H1 (cell line): Measurements from ENCODE around the gene LY6G5C. TPM values are rescaled to one million over a fixed set of nuclear protein-coding genes. Genes with fewer than 3 reads are reported as not detected.

Experiments used
- CTCF ChIA-PET: fragments of 300-600 bp; sonication (Branson Sonifier 250); formaldehyde crosslinking; loops from one replicate; lab custom pipeline; 2021; ENCODE audit not compliant: partially characterized antibody; lab: Charles Lee
- POLR2A ChIA-PET: fragments of 300-600 bp; sonication (Branson Sonifier 250); formaldehyde crosslinking; loops from one replicate; lab custom pipeline; 2021; ENCODE audit warnings: inconsistent platforms; ENCODE audit not compliant: partially characterized antibody; lab: Charles Lee
- DNase-seq, 2 experiments: peaks; one replicate each; pipeline versions ENCODE4 v3.0.0 to v3.0.0-alpha.2; 2010 to 2022; ENCODE audit warnings: low spot score in 2 of 2, low read depth in 1 of 2, mixed read lengths in 1 of 2
- FAIRE-seq: peaks from 2 replicates; lab custom pipeline; 2011; peaks lifted over from hg19 to GRCh38; lab: Jason Lieb, UNC
- H2AFZ ChIP-seq: 2 replicates; pipeline ENCODE4 v1.8.1; 2012; ENCODE audit warnings: low read length, inconsistent platforms
- H2AK5ac ChIP-seq: 2 replicates; pipeline ENCODE4 v1.6.1; 2013; ENCODE audit warnings: low read depth, low read length
- H2BK120ac ChIP-seq: replicated peaks from 2 replicates; pipeline ENCODE3; 2013; ENCODE audit warnings: low read depth, low read length, inconsistent platforms
- H2BK12ac ChIP-seq: 2 replicates; pipeline ENCODE4 v1.6.1; 2013; ENCODE audit warnings: low read depth, low read length
- H2BK15ac ChIP-seq: 2 replicates; pipeline ENCODE4 v1.6.1; 2013; ENCODE audit warnings: low read length
- H2BK20ac ChIP-seq: 2 replicates; pipeline ENCODE4 v1.6.1; 2013; ENCODE audit warnings: low read length
- H2BK5ac ChIP-seq: 2 replicates; pipeline ENCODE4 v1.6.1; 2013; ENCODE audit warnings: low read depth, low read length
- H3K14ac ChIP-seq: 2 replicates; pipeline ENCODE4 v1.6.1; 2013; ENCODE audit warnings: inconsistent platforms; ENCODE audit not compliant: insufficient read length
- H3K18ac ChIP-seq: 2 replicates; pipeline ENCODE4 v1.6.1; 2013; ENCODE audit warnings: low read length; ENCODE audit errors: extremely low read depth
- H3K23ac ChIP-seq: 2 replicates; pipeline ENCODE4 v1.6.1; 2013; ENCODE audit warnings: inconsistent platforms; ENCODE audit not compliant: insufficient read length
- H3K23me2 ChIP-seq: 2 replicates; pipeline ENCODE4 v1.6.1; 2013; ENCODE audit warnings: low read depth, low read length
- H3K27ac ChIP-seq: 2 replicates; pipeline ENCODE4 v1.6.1; 2011; ENCODE audit warnings: low read depth, low read length, inconsistent platforms
- H3K27me3 ChIP-seq, 4 experiments: replicated peaks in 1 of 4; 1 replicate in 1 of 4; 2 replicates in 3 of 4; pipeline versions ENCODE4 v1.6.1 to v1.8.1; 2011 to 2013; ENCODE audit warnings: low read length in 3 of 4, mild to moderate bottlenecking in 3 of 4, inconsistent platforms in 2 of 4, mixed read lengths in 2 of 4, moderate library complexity in 1 of 4; ENCODE audit not compliant: control insufficient read depth in 3 of 4, insufficient read depth in 3 of 4; ENCODE audit errors: extremely low read depth in 1 of 4
- H3K36me3 ChIP-seq, 4 experiments: 2 replicates each; pipeline versions ENCODE4 v1.6.1 to v1.8.1; 2011 to 2013; ENCODE audit warnings: mild to moderate bottlenecking in 4 of 4, low read length in 3 of 4, moderate library complexity in 2 of 4, control low read depth in 1 of 4, inconsistent platforms in 1 of 4; ENCODE audit not compliant: insufficient read depth in 4 of 4, control insufficient read depth in 2 of 4
- H3K4ac ChIP-seq: replicated peaks from 2 replicates; pipeline ENCODE3; 2013; ENCODE audit warnings: low read length, low read depth, mixed read lengths, inconsistent platforms; ENCODE audit not compliant: insufficient read length
- H3K4me1 ChIP-seq, 4 experiments: replicated peaks in 1 of 4; 1 replicate in 1 of 4; 2 replicates in 3 of 4; pipeline versions ENCODE4 v1.6.1 to v1.8.1; 2011 to 2013; ENCODE audit warnings: low read length in 3 of 4, inconsistent platforms in 2 of 4, mixed read lengths in 1 of 4; ENCODE audit not compliant: insufficient read depth in 4 of 4, control insufficient read depth in 3 of 4
- H3K4me2 ChIP-seq, 2 experiments: 2 replicates each; pipeline versions ENCODE4 v1.6.1 to v1.8.1; 2011 to 2013; ENCODE audit warnings: low read depth in 2 of 2, low read length in 2 of 2, control low read depth in 1 of 2, inconsistent platforms in 1 of 2, mild to moderate bottlenecking in 1 of 2; ENCODE audit not compliant: insufficient read depth in 1 of 2
- H3K4me3 ChIP-seq, 4 experiments: fragments of 200-600, 300-600 bp in 1 of 4; sonication (generic), shearing (Covaris generic), sonication (Bioruptor Twin) in 1 of 4; 2 replicates each; pipeline versions ENCODE4 v1.5.1 to v1.8.1; 2011 to 2016; ENCODE audit warnings: low read length in 4 of 4, low read depth in 3 of 4, control low read depth in 2 of 4, inconsistent platforms in 2 of 4, mild to moderate bottlenecking in 2 of 4, mixed read lengths in 1 of 4, moderate library complexity in 1 of 4; ENCODE audit not compliant: insufficient read depth in 2 of 4; ENCODE audit errors: extremely low read depth in 1 of 4
- H3K56ac ChIP-seq: replicated peaks from 2 replicates; pipeline ENCODE3; 2013; ENCODE audit warnings: low read depth, mild to moderate bottlenecking, mixed read lengths, low read length, inconsistent platforms; ENCODE audit not compliant: insufficient read length
- H3K79me1 ChIP-seq: 2 replicates; pipeline ENCODE4 v1.6.1; 2013; ENCODE audit warnings: low read depth, low read length, control low read depth
- H3K79me2 ChIP-seq, 2 experiments: 2 replicates each; pipeline versions ENCODE4 v1.6.1 to v1.8.1; 2012 to 2013; ENCODE audit warnings: low read length in 2 of 2, mild to moderate bottlenecking in 2 of 2, inconsistent platforms in 1 of 2; ENCODE audit not compliant: insufficient read depth in 2 of 2, control insufficient read depth in 1 of 2
- H3K9ac ChIP-seq, 4 experiments: replicated peaks in 1 of 4; 1 replicate in 1 of 4; 2 replicates in 3 of 4; pipeline versions ENCODE4 v1.6.1 to v1.8.1; 2011 to 2013; ENCODE audit warnings: low read depth in 3 of 4, low read length in 3 of 4, control low read depth in 2 of 4, mild to moderate bottlenecking in 2 of 4, moderate library complexity in 2 of 4, inconsistent platforms in 1 of 4; ENCODE audit errors: extremely low read depth in 1 of 4
- H3K9me3 ChIP-seq, 2 experiments: 2 replicates each; pipeline versions ENCODE4 v1.6.1 to v1.8.1; 2012 to 2013; ENCODE audit warnings: mild to moderate bottlenecking in 2 of 2, moderate library complexity in 2 of 2, control low read depth in 1 of 2, inconsistent platforms in 1 of 2, low read depth in 1 of 2, low read length in 1 of 2, mixed read lengths in 1 of 2; ENCODE audit not compliant: insufficient read depth in 2 of 2
- H4K20me1 ChIP-seq, 2 experiments: replicated peaks in 1 of 2; 2 replicates each; pipeline versions ENCODE3 to v1.8.1; 2011 to 2013; ENCODE audit warnings: inconsistent platforms in 2 of 2, low read length in 2 of 2, mild to moderate bottlenecking in 1 of 2; ENCODE audit not compliant: insufficient read depth in 2 of 2, control insufficient read depth in 1 of 2
- H4K5ac ChIP-seq: 2 replicates; pipeline ENCODE4 v1.6.1; 2013; ENCODE audit warnings: low read length, low read depth, mixed read lengths, inconsistent platforms; ENCODE audit not compliant: insufficient read length
- H4K8ac ChIP-seq: 2 replicates; pipeline ENCODE4 v1.8.0; 2013; ENCODE audit warnings: mild to moderate bottlenecking, moderate library complexity, low read length, inconsistent platforms; ENCODE audit not compliant: insufficient read depth; ENCODE audit errors: extremely low read depth
- H4K91ac ChIP-seq: replicated peaks from 2 replicates; pipeline ENCODE3; 2013; ENCODE audit warnings: low read length, mixed read lengths, inconsistent platforms; ENCODE audit not compliant: insufficient read length
- CREB1 ChIP-seq: IDR thresholded peaks from 2 replicates; pipeline ENCODE4 v1.6.1; 2012; ENCODE audit warnings: inconsistent platforms
- E2F6 ChIP-seq: IDR thresholded peaks from 2 replicates; pipeline ENCODE4 v1.6.1; 2012; ENCODE audit warnings: inconsistent platforms
- EZH2 ChIP-seq: fragments of 200-600 bp; sonication (generic); IDR thresholded peaks from 2 replicates; pipeline ENCODE4 v1.7.1; 2012; ENCODE audit warnings: low read depth, mild to moderate bottlenecking, moderate library complexity, low read length, inconsistent platforms; ENCODE audit not compliant: severe bottlenecking
- FOSL1 ChIP-seq: IDR thresholded peaks from 2 replicates; pipeline ENCODE4 v1.6.1; 2011; ENCODE audit warnings: mild to moderate bottlenecking, low read depth, low read length, moderate library complexity; ENCODE audit not compliant: insufficient read depth
- JUN ChIP-seq: IDR thresholded peaks from 2 replicates; pipeline ENCODE4 v1.6.1; 2011; ENCODE audit warnings: low read depth, mild to moderate bottlenecking, improper control_type of control experiment, low read length
- MAFK ChIP-seq: IDR thresholded peaks from 2 replicates; pipeline ENCODE4 v1.6.1; 2012; ENCODE audit warnings: low read depth, mild to moderate bottlenecking, improper control_type of control experiment, low read length
- NRF1 ChIP-seq: IDR thresholded peaks from 2 replicates; pipeline ENCODE4 v1.6.1; 2011; ENCODE audit warnings: mild to moderate bottlenecking, low read depth, low read length, improper control_type of control experiment
- RXRA ChIP-seq: IDR thresholded peaks from 2 replicates; pipeline ENCODE4 v1.6.1; 2011; ENCODE audit warnings: low read depth, mild to moderate bottlenecking, low read length, moderate library complexity; ENCODE audit not compliant: insufficient read depth
- SAP30 ChIP-seq: fragments of 300-600 bp; sonication (generic); IDR thresholded peaks from 2 replicates; pipeline ENCODE4 v1.7.1; 2012; ENCODE audit warnings: low read length, moderate library complexity, mild to moderate bottlenecking, inconsistent platforms; ENCODE audit not compliant: insufficient read depth, insufficient replicate concordance
- SIX5 ChIP-seq: IDR thresholded peaks from 2 replicates; pipeline ENCODE4 v1.6.1; 2011; ENCODE audit warnings: mild to moderate bottlenecking, low read depth, low read length
- SP4 ChIP-seq: IDR thresholded peaks from 2 replicates; pipeline ENCODE4 v1.6.1; 2012; ENCODE audit warnings: low read length, inconsistent platforms
- SRF ChIP-seq: IDR thresholded peaks from 2 replicates; pipeline ENCODE4 v1.6.1; 2011; ENCODE audit warnings: mild to moderate bottlenecking, low read depth, low read length, moderate library complexity
- WGBS, 2 experiments: shearing (Covaris generic) in 1 of 2; methylation state at CpG; one replicate each; pipeline versions ENCODE4 v1.1.6 to v1.1.7; 2013 to 2015; ENCODE audit warnings: low lambda C conversion rate in 2 of 2, mixed read lengths in 2 of 2, inconsistent platforms in 1 of 2, low coverage in 1 of 2, missing lambda C conversion rate in 1 of 2; ENCODE audit not compliant: insufficient replicate concordance in 2 of 2, insufficient coverage in 1 of 2, insufficient read length in 1 of 2; ENCODE audit errors: extremely low coverage in 1 of 2, missing lambda C conversion rate in 1 of 2; 5-methylcytosine and 5-hydroxymethylcytosine counted together
- polyA plus RNA-seq, 7 experiments: library from polyadenylated mRNA; depleted of rRNA in 3 of 7; stranded (reverse) in 5 of 7; unstranded in 2 of 7; fragments of >200 nt in 5 of 7; fragments of 200-250 nt in 2 of 7; gene quantifications; 1 replicate in 5 of 7; 2 replicates in 1 of 7; 4 replicates in 1 of 7; pipeline versions ENCODE4 v1.2.1 to v1.2.3, GENCODE V29; 2011 to 2013; ENCODE audit warnings: missing spikeins in 2 of 7, mixed read lengths in 2 of 7
- total RNA-seq: library from RNA; stranded (reverse); fragmentation: NEBNext Ultra II Directional; extraction: Animal tissue kit (Norgen Biotek cat#: 25700); gene quantifications from 2 replicates; pipeline ENCODE4 v1.2.1, GENCODE V29; 2021

LY6G5C gene
- total and polyA plus RNA-seq, 2 of the 8 experiments (the other 6 are each of a cell fraction or from before 2014, with no cell fraction given), result 1.1 to 1.8 TPM

- no peaks in the 10 kb centered on the region for H3K79me2 ChIP-seq
- H3K23ac ChIP-seq, result no peak overlapping the region
- DNase-seq, result no peak
- H3K14ac ChIP-seq, result no peak overlapping the region
- H3K9ac ChIP-seq, result no peak overlapping the region
- H2BK5ac ChIP-seq, result no peak overlapping the region
- H2AK5ac ChIP-seq, result no peak overlapping the region
- WGBS, 2 experiments, result 88% methylated on average over 10 of the region's 10 CpGs; no CpG with 5 or more reads in 1 of the 2 experiments
- H3K4me1 ChIP-seq, result peaks cover 0 to 1% (median 0%) of the 10 kb centered on the region in 4 experiments; a peak in 2 of 7 replicates
- no peak overlapping the region for H2AFZ ChIP-seq
- H3K27ac ChIP-seq, result no peak overlapping the region
- no peak overlapping the region for H2BK120ac ChIP-seq
- H4K8ac ChIP-seq, result no peak overlapping the region
- no peak overlapping the region for H2BK15ac ChIP-seq
- H3K4me3 ChIP-seq, result no peak overlapping the region
- no peak overlapping the region for H3K4ac ChIP-seq
- no peaks in the 10 kb centered on the region for H3K79me1 ChIP-seq
- H3K18ac ChIP-seq, result no peak overlapping the region
- no peaks in the 10 kb centered on the region for H3K9me3 ChIP-seq
- H3K4me2 ChIP-seq, result no peak overlapping the region
- no peak overlapping the region for H2BK20ac ChIP-seq
- H3K23me2 ChIP-seq, result no peaks in the 10 kb centered on the region
- H2BK12ac ChIP-seq, result no peak overlapping the region
- ChIA-PET CTCF (interaction anchor here (0.6 to 5.8 kb wide), 40 partner anchors 9 to 215 kb away, joined by 3 to 26 read pairs (median 4); partner anchors contain the start of genes ABHD16A, BAG6, C6orf47 and CSNK2B), POLR2A (interaction anchor here (0.7 to 6.6 kb wide), 11 partner anchors 9 to 58 kb away, joined by 3 to 33 read pairs (median 4); partner anchors contain the start of genes ABHD16A, BAG6, CLIC1 and GPANK1)
- H3K36me3 ChIP-seq, result peaks cover 7 to 28% (median 18%) of the 10 kb centered on the region in 4 experiments; a peak in 5 of 8 replicates
- no peak for FAIRE-seq
- no peak overlapping the region for H4K91ac ChIP-seq
- H4K5ac ChIP-seq, result no peak overlapping the region
- no peak overlapping the region for H3K56ac ChIP-seq
- H4K20me1 ChIP-seq, result no peaks in the 10 kb centered on the region
- no peaks in the 10 kb centered on the region for H3K27me3 ChIP-seq
- no peak for TF ChIP-seq NRF1
- no peak for TF ChIP-seq SIX5
- TF ChIP-seq SP4, result no peak
- TF ChIP-seq SRF, result no peak
- TF ChIP-seq E2F6, result no peak
- no peak for TF ChIP-seq EZH2
- TF ChIP-seq RXRA, result no peak
- TF ChIP-seq CREB1, result no peak
- no peak for TF ChIP-seq SAP30
- TF ChIP-seq FOSL1, result no peak
- no peak for TF ChIP-seq JUN
- TF ChIP-seq MAFK, result no peak
Measured at GRCh38 chr6:31690231-31691077, 9.6 kb upstream of the LY6G5C start.
